LHCN-M2 (cell line): ENCODE results near the gene GGT1. TPM values are rescaled to one million over a fixed set of nuclear protein-coding genes. Genes with fewer than 3 reads are reported as not detected.
"Not testable (repeated sequence)": the region's sequence is repeated elsewhere in the genome, so short reads cannot be mapped to it uniquely, and the experiment has no call there.

Source experiments
- DNase-seq: peaks from one replicate; pipeline ENCODE4 v3.0.0-alpha.2; 2012; ENCODE audit warnings: low read depth
- polyA plus RNA-seq: library from polyadenylated mRNA; unstranded; fragments of >200 nt; gene quantifications from one replicate; pipeline ENCODE4 v1.2.1, GENCODE V29; 2012; ENCODE audit warnings: missing spikeins
- total RNA-seq: library from RNA; depleted of rRNA; stranded (reverse); fragments of >200 nt; gene quantifications from 2 replicates; pipeline ENCODE4 v1.2.3, GENCODE V29; 2014; rRNA removed

GGT1 gene
- 1.1 and 2.5 TPM in 2 replicates for total RNA-seq
- 1.6 TPM for polyA plus RNA-seq

- not testable (repeated sequence) for DNase-seq
These were observed at the start of gene GGT1 for GRCh38 chr22:24602847-24603769. Gene GGT1 (plus strand): TSS chr22:24603193. CDS start chr22:24611082, 7,889 bp downstream.

DNA sequence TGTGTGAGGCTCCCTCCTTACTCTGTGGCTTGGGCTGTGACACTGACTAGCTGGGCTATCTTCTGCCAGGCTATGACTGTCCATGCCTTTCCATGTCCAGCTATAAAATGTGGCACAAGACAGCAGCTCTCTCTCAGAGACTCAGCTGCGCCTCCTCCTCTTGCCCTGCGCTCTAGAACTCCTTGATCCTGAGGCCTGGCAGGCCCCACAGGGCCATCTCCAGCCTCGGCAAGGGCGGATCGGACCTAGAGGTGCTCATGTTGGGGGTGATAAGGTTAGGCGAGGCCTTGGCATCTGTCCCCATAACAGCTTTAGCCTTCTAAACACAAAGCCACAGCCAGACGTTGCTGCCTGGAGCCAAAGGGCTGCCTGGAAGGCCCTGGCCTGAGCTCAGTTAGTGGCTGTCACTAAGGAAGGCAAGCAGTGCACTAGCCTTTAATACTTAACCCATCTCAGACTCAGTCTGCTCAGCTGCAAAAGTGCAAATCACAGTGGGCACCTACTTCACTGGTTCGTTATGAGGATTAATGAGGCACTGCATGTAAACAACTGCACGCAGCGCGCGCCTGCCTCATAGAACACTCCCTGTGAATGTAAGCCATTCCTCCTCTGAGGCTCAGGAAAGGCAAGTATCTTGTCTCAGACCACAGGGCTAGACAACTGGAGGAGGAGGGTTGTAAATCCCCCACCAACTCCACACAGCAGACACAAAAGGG lies 49.2 kb upstream of the GGT1 start:
- DNase-seq, result no peak

DNA sequence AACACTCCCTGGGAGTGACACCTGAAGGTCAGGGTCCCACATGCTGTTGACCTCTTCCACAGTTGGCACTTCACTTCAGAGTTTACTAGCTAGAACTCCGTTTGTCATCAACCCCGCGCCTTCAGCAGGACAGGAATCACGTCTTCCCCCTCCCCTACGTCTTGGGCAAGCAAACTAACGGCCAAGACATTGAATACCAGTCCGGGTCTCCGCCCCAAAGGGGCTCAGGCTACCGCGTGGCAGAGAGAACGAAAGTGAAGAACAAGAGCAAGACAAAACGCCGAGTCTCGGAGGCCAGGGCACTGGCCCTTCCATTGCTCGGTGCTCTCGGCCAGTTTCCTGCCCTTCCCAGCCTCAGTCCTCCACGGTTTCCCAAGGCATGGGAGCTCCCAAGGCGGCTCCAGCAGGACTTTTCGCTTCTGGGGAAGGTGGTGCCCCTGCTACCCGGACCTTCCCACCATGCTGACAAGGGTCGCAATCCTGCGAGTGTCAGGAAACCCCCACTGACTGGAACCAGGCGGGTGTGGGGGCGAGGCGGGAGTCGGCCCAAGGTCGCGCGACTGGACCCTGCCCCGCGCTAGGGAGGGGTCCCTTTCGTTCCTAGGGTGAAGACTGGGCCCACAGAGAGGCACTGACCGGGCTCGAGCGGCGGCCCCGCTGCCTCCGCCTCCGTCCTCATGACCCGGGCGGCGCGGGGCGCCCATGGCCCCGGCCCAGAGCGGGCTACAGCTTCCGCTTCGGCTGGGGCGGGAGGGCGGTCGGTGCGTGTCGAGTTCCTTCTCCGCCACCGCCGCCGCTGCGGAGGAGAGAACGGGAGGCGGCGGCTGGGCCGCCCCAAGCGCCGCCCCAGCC lies 48.5 kb upstream of the GGT1 start, which contains the start of gene GUCD1:
Gene GUCD1, minus strand, starts transcription at position 826 of the 852 bp plus-strand sequence. Its CDS starts 147 bp downstream, at position 679.
- DNase-seq, result peak; percentile 34

- peak; percentile 98 for DNase-seq
These were observed 47.6 kb upstream of the GGT1 start, which contains the start of gene SNRPD3 for GRCh38 chr22:24555165-24556039. Gene SNRPD3 (plus strand): TSS chr22:24555999. CDS start chr22:24557675, 1,676 bp downstream.

GRCh38 chr22:24559471-24559870 lies 43.5 kb upstream of the GGT1 start:
- DNase-seq, result no peak

- peak; percentile 26 for DNase-seq
These were observed 39.7 kb upstream of the GGT1 start for GRCh38 chr22:24563246-24563645.

DNA sequence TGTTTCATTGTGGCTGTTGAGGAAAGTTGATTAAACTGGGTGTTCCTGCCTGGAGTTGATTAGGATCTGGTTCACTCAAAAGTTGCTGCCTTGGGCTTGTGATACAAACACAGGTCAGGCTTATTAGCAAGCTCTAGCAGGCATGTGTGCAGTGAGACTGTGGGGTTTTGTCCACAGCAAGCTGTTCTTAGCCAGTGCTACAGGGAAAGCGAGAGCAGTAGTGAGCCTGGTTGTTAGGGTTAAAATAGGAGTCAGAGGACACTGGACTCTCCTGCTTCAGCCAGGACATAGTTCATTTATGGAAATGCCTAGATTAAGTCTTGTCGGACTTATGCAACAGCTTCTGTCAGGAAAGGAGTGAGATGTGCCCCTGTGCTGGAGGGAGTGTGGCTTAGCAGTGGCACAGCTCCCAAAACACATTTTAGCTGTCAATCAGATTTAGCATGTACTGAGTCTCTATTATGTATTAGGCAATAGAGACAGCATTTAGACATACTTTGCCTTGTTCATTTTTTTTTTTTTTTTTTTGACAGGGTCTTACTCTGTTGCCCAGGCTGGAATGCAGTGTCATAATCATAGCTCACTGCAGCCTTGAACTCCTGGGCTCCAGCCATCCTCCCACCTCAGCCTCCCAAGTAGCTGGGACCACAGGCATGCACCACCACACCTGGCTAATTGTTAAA lies 38.5 kb upstream of the GGT1 start:
- peak; percentile 51 for DNase-seq

DNA sequence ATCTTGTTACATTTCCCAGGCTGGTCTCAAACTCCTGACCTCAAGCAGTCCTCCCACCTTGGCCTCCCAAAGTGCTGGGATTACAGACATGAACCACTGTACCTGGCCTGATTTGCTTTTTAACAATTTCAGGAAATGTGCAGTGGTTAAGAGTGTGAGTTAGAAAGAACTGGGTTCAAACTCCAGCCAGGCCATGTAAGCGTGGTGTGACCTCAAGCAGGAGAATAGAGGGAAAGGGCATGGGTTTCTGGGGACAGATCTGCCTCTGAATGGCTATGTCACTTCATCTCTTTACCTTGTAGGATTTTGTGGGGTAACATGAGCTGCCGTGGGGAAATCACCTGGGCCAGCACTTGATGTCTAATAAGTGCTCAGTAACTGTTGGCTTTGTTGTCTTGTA lies 37.9 kb upstream of the GGT1 start:
- no peak for DNase-seq

GRCh38 chr22:24566899-24567511 lies 36.0 kb upstream of the GGT1 start:
- DNase-seq, result no peak

- no peak for DNase-seq
These were observed 35.3 kb upstream of the GGT1 start for GRCh38 chr22:24567668-24568067.

GRCh38 chr22:24571266-24571665 lies 31.7 kb upstream of the GGT1 start:
- DNase-seq, result no peak

GRCh38 chr22:24576778-24577177 lies 26.2 kb upstream of the GGT1 start:
- DNase-seq, result no peak

- DNase-seq, result no peak
These were observed 24.4 kb upstream of the GGT1 start for GRCh38 chr22:24578355-24579257.

- DNase-seq, result no peak
These were observed 23.8 kb upstream of the GGT1 start for GRCh38 chr22:24579258-24579601.

- peak; percentile 35 for DNase-seq
These were observed 22.7 kb upstream of the GGT1 start for GRCh38 chr22:24580276-24580675.

- DNase-seq, result no peak
These were observed 20.8 kb upstream of the GGT1 start for GRCh38 chr22:24582056-24582814.
